HCT116 (cell line): Measurements from ENCODE around the gene STIM1. TPM values are rescaled to one million over a fixed set of nuclear protein-coding genes. Genes with fewer than 3 reads are reported as not detected.

Source experiments
- ATAC-seq: fragments of 200-7000 bp; cut with Tn5 transposase; 2 replicates; pipeline ENCODE4 v1.9.1; 2020; ENCODE audit warnings: mild to moderate bottlenecking, moderate library complexity
- BruUV-seq: library from RNA; stranded (reverse); fragments of 400-500 nt; replicated peaks from 2 replicates; lab custom pipeline; 2021; lab: Mats Ljungman, UMichigan
- CTCF ChIA-PET: fragments of 300-600 bp; sonication (Branson Sonifier 250); formaldehyde crosslinking; loops from one replicate; lab custom pipeline; 2021; ENCODE audit warnings: antibody characterized with exemption; lab: Charles Lee
- POLR2A ChIA-PET: fragments of 300-600, 350-600 bp; sonication (Branson Sonifier 250); formaldehyde crosslinking; loops from one replicate; lab custom pipeline; 2021; ENCODE audit warnings: antibody characterized with exemption; lab: Charles Lee
- RAD21 ChIA-PET, 2 experiments: fragments of 300-600 bp; sonication (Branson Sonifier 250); formaldehyde crosslinking; loops; one replicate each; lab custom pipeline; 2023; ENCODE audit warnings: low total read pairs in 2 of 2; ENCODE audit not compliant: uncharacterized antibody in 2 of 2, unreplicated experiment in 2 of 2, low non-redundant PET in 1 of 2; lab: Charles Lee
- DNase-seq: peaks from one replicate; pipeline ENCODE4 v3.0.0-alpha.2; 2010; ENCODE audit warnings: low read depth, low spot score
- H2AFZ ChIP-seq: fragments of 200-600 bp; shearing (Covaris generic), sonication (generic); 2 replicates; pipeline ENCODE4 v1.6.1; 2017; ENCODE audit warnings: low read depth, mixed run types, mixed read lengths, antibody characterized with exemption, low read length; ENCODE audit not compliant: poor library complexity, severe bottlenecking
- H3K27ac ChIP-seq: 2 replicates; pipeline ENCODE4 v1.5.1; 2012; ENCODE audit warnings: low read depth, low read length
- H3K27me3 ChIP-seq: fragments of 200-600 bp; sonication (generic); 2 replicates; pipeline ENCODE4 v1.6.1; 2016; ENCODE audit warnings: mixed run types, low read length, mixed read lengths; ENCODE audit not compliant: insufficient read depth
- H3K36me3 ChIP-seq, 2 experiments: fragments of 200-500 bp in 1 of 2; fragments of 200-600 bp in 1 of 2; sonication (Bioruptor generic) in 1 of 2; sonication (generic) in 1 of 2; 2 replicates each; pipeline versions ENCODE4 v1.5.1 to v1.6.1; 2014 to 2016; ENCODE audit warnings: low read length in 2 of 2, inconsistent platforms in 1 of 2, mixed read lengths in 1 of 2, mixed run types in 1 of 2; ENCODE audit not compliant: insufficient read depth in 2 of 2, control insufficient read depth in 1 of 2
- H3K4me1 ChIP-seq, 2 experiments: fragments of 200-600 bp in 1 of 2; sonication (generic) in 1 of 2; 2 replicates each; pipeline versions ENCODE4 v1.5.1 to v1.6.1; 2012 to 2017; ENCODE audit warnings: low read length in 2 of 2, inconsistent platforms in 1 of 2, mild to moderate bottlenecking in 1 of 2, mixed read lengths in 1 of 2, mixed run types in 1 of 2, moderate library complexity in 1 of 2; ENCODE audit not compliant: insufficient read depth in 2 of 2, control insufficient read depth in 1 of 2
- H3K4me2 ChIP-seq: fragments of 200-600 bp; sonication (generic); 2 replicates; pipeline ENCODE4 v1.6.1; 2017; ENCODE audit warnings: mixed run types, low read length, mixed read lengths
- H3K4me3 ChIP-seq, 2 experiments: fragments of 200-600 bp in 1 of 2; sonication (generic) in 1 of 2; replicated peaks in 1 of 2; 2 replicates each; pipeline ENCODE4 v1.5.1; 2011 to 2016; ENCODE audit warnings: low read length in 2 of 2, control low read depth in 1 of 2, low read depth in 1 of 2, mild to moderate bottlenecking in 1 of 2, mixed read lengths in 1 of 2, mixed run types in 1 of 2
- H3K79me2 ChIP-seq: fragments of 200-600 bp; sonication (generic); 2 replicates; pipeline ENCODE4 v1.6.1; 2017; ENCODE audit warnings: mild to moderate bottlenecking, mixed run types, low read length, moderate library complexity, mixed read lengths; ENCODE audit not compliant: insufficient read depth
- H3K9ac ChIP-seq: fragments of 200-600 bp; sonication (generic); 2 replicates; pipeline ENCODE4 v1.6.1; 2016; ENCODE audit warnings: low read length, mixed read lengths
- H3K9me2 ChIP-seq: fragments of 200-600 bp; sonication (generic), shearing (Covaris generic); 2 replicates; pipeline ENCODE4 v1.6.1; 2017; ENCODE audit warnings: mixed run types, mild to moderate bottlenecking, moderate library complexity; ENCODE audit not compliant: insufficient read depth
- H3K9me3 ChIP-seq, 2 experiments: fragments of 200-500 bp in 1 of 2; fragments of 200-600 bp in 1 of 2; sonication (Bioruptor generic) in 1 of 2; sonication (generic) in 1 of 2; 2 replicates each; pipeline ENCODE4 v1.6.1; 2014 to 2017; ENCODE audit warnings: low read length in 2 of 2, mixed read lengths in 2 of 2, inconsistent platforms in 1 of 2, low read depth in 1 of 2, mild to moderate bottlenecking in 1 of 2, mixed run types in 1 of 2, moderate library complexity in 1 of 2; ENCODE audit not compliant: control insufficient read depth in 1 of 2, insufficient read depth in 1 of 2
- H4K20me1 ChIP-seq: fragments of 200-600 bp; sonication (generic), shearing (Covaris generic); 2 replicates; pipeline ENCODE4 v1.6.1; 2017; ENCODE audit warnings: mixed run types, mild to moderate bottlenecking, moderate library complexity; ENCODE audit not compliant: insufficient read depth
- ATF3 ChIP-seq: IDR thresholded peaks from 2 replicates; pipeline ENCODE4 v1.6.1; 2012
- CBX3 ChIP-seq: IDR thresholded peaks from 2 replicates; pipeline ENCODE4 v1.6.1; 2012; ENCODE audit warnings: low read depth
- CTCF ChIP-seq, 3 experiments: fragments of 200-600 bp in 1 of 3; sonication (generic) in 1 of 3; IDR thresholded peaks in 2 of 3; conservative IDR thresholded peaks in 1 of 3; 2 replicates each; pipeline ENCODE4 v1.5.1; 2012 to 2017; ENCODE audit warnings: low read depth in 2 of 3, low read length in 2 of 3, antibody characterized with exemption in 1 of 3, borderline replicate concordance in 1 of 3, control low read depth in 1 of 3, mild to moderate bottlenecking in 1 of 3, mixed read lengths in 1 of 3, mixed run types in 1 of 3, moderate library complexity in 1 of 3; ENCODE audit not compliant: insufficient read depth in 1 of 3
- EGR1 ChIP-seq: IDR thresholded peaks from 2 replicates; pipeline ENCODE4 v1.6.1; 2012; ENCODE audit warnings: low read depth
- EZH2phosphoT487 ChIP-seq: fragments of 200-600 bp; IDR thresholded peaks from 2 replicates; pipeline ENCODE4 v1.6.1; 2018; ENCODE audit warnings: antibody characterized with exemption, borderline replicate concordance
- JUND ChIP-seq: IDR thresholded peaks from 2 replicates; pipeline ENCODE4 v1.6.1; 2012
- POLR2A ChIP-seq: IDR thresholded peaks from 2 replicates; pipeline ENCODE4 v1.7.0; 2011; ENCODE audit warnings: borderline replicate concordance; ENCODE audit not compliant: insufficient read depth, insufficient read length; ENCODE audit errors: extremely low read depth
- POLR2AphosphoS5 ChIP-seq: IDR thresholded peaks from 2 replicates; pipeline ENCODE4 v1.6.1; 2011; ENCODE audit warnings: mild to moderate bottlenecking, low read depth, low read length, moderate library complexity
- RAD21 ChIP-seq: IDR thresholded peaks from 2 replicates; pipeline ENCODE4 v1.6.1; 2012; ENCODE audit warnings: low read depth, mild to moderate bottlenecking
- SRF ChIP-seq: IDR thresholded peaks from 2 replicates; pipeline ENCODE4 v1.6.1; 2012; ENCODE audit warnings: low read depth
- TCF7L2 ChIP-seq: IDR thresholded peaks from 2 replicates; pipeline ENCODE4 v1.7.0; 2011; ENCODE audit warnings: borderline replicate concordance, inconsistent platforms; ENCODE audit not compliant: insufficient read depth, insufficient read length; ENCODE audit errors: extremely low read depth
- YY1 ChIP-seq: IDR thresholded peaks from 2 replicates; pipeline ENCODE4 v1.6.1; 2011; ENCODE audit warnings: low read length, low read depth, moderate library complexity, mild to moderate bottlenecking; ENCODE audit not compliant: insufficient replicate concordance; ENCODE audit errors: extremely low read depth
- ZBTB33 ChIP-seq: IDR thresholded peaks from 2 replicates; pipeline ENCODE4 v1.6.1; 2011; ENCODE audit warnings: mild to moderate bottlenecking, low read length, moderate library complexity; ENCODE audit not compliant: insufficient replicate concordance; ENCODE audit errors: extremely low read depth
- ZFX ChIP-seq: fragments of 450-650 bp; IDR thresholded peaks from 2 replicates; pipeline ENCODE4 v1.6.1; 2017
- ZNF274 ChIP-seq: fragments of 200-500 bp; sonication (Bioruptor generic); IDR thresholded peaks from 2 replicates; pipeline ENCODE4 v1.6.1; 2014; ENCODE audit warnings: mild to moderate bottlenecking, low read depth, low read length, inconsistent platforms
- intact Hi-C: fragments of 100-400 bp; cut with micrococcal nuclease; formaldehyde crosslinking; loops from 2 replicates; pipeline ENCODE4 v1.10.0; 2022
- total RNA-seq: library from RNA; stranded (reverse); gene quantifications from one replicate; pipeline ENCODE4 v1.2.1, GENCODE V29; 2021; ENCODE audit not compliant: unreplicated experiment
- TF ChIP-seq, protein P1 (sequence below): IDR thresholded peaks from 2 replicates; pipeline ENCODE4 v1.6.1; 2012
- TF ChIP-seq, protein P2 (sequence below): IDR thresholded peaks from 2 replicates; pipeline ENCODE4 v1.6.1; 2012; ENCODE audit warnings: low read depth

STIM1 gene
- total RNA-seq, 1 experiment from 2014 or later, result 22.3 TPM

DNA sequence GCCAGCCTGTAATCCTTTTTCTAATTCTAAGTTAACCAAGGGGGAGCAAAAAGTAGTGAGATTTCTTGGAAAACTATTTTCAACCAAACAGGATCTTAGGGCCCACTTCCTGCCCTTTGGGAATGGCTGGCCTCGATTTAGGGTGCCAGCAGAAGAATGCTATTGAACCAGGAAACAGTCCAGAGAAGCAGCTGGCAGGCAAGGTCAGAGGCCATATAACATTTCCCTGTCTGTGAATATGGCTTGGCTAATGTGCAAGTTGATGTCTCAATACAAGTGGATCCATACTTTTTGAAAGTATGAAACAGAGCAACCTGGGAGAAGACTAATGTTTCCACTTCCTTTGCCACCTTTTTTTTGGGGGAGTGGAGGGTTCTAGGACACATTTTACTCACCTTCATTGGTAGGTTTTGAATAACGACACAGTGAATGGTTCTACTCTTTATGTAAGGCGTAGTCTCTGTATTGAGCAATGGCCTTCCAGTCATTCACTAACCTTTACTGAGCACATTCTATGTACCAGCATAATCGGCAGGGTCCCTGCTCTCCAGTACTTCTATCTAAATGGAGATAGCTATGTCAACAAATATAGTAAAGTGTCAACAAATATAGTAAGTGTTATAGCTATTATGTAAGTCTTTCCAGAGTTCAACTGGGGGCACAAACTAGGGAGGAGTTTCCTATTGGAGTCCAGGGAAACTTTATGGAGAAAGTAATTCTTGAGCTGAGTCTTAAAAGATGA is 204.9 kb downstream of the STIM1 start (continued):
- TF ChIP-seq POLR2AphosphoS5 (no peak), POLR2A (no peak), EZH2phosphoT487 (no peak), RAD21 (no peak), JUND (no peak), ATF3 (no peak), YY1 (no peak), ZNF274 (no peak), EGR1 (no peak), SRF (no peak)

GRCh38 chr11:4061700-4062099 is 206.2 kb downstream of the STIM1 start:
- ATAC-seq (no peak), DNase-seq (no peak)
- no peaks in the 10 kb centered on the region for H3K9me2 ChIP-seq
- H3K4me2 ChIP-seq, result no peak overlapping the region
- intact Hi-C loops, result no loop called here
- H3K36me3 ChIP-seq, result no peaks in the 10 kb centered on the region
- ChIA-PET POLR2A (no interaction called here), CTCF (no interaction called here), RAD21 (no interaction called here)
- no peaks in the 10 kb centered on the region for H3K27me3 ChIP-seq
- H3K79me2 ChIP-seq, result no peaks in the 10 kb centered on the region
- H3K9me3 ChIP-seq, result no peaks in the 10 kb centered on the region
- no peak overlapping the region for H3K27ac ChIP-seq
- H4K20me1 ChIP-seq, result no peaks in the 10 kb centered on the region
- H3K9ac ChIP-seq, result no peak overlapping the region
- TF ChIP-seq, protein P1, sequence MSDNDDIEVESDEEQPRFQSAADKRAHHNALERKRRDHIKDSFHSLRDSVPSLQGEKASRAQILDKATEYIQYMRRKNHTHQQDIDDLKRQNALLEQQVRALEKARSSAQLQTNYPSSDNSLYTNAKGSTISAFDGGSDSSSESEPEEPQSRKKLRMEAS, result no peak
- TF ChIP-seq ZFX (no peak), CBX3 (no peak), ZNF274 (no peak), CTCF (IDR thresholded peaks at IDR 0.05 in 2 of 3, conservative IDR thresholded peaks at IDR 0.05 in 1 of 3; ENCODE audit: borderline replicate concordance in 1 of 3, insufficient read depth in 1 of 3, low read depth in 2 of 3, low read length in 2 of 3) (no peak), POLR2A (no peak), TCF7L2 (no peak), ZBTB33 (no peak)
- TF ChIP-seq, protein P2, sequence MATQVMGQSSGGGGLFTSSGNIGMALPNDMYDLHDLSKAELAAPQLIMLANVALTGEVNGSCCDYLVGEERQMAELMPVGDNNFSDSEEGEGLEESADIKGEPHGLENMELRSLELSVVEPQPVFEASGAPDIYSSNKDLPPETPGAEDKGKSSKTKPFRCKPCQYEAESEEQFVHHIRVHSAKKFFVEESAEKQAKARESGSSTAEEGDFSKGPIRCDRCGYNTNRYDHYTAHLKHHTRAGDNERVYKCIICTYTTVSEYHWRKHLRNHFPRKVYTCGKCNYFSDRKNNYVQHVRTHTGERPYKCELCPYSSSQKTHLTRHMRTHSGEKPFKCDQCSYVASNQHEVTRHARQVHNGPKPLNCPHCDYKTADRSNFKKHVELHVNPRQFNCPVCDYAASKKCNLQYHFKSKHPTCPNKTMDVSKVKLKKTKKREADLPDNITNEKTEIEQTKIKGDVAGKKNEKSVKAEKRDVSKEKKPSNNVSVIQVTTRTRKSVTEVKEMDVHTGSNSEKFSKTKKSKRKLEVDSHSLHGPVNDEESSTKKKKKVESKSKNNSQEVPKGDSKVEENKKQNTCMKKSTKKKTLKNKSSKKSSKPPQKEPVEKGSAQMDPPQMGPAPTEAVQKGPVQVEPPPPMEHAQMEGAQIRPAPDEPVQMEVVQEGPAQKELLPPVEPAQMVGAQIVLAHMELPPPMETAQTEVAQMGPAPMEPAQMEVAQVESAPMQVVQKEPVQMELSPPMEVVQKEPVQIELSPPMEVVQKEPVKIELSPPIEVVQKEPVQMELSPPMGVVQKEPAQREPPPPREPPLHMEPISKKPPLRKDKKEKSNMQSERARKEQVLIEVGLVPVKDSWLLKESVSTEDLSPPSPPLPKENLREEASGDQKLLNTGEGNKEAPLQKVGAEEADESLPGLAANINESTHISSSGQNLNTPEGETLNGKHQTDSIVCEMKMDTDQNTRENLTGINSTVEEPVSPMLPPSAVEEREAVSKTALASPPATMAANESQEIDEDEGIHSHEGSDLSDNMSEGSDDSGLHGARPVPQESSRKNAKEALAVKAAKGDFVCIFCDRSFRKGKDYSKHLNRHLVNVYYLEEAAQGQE, result no peak
- no peak overlapping the region for H3K4me3 ChIP-seq
- no TSS peak for BruUV-seq
- H3K4me1 ChIP-seq, result no peaks in the 10 kb centered on the region
- H2AFZ ChIP-seq, result no peak overlapping the region
